K562 (cell line): ENCODE data around the gene KLHL41. TPM values are rescaled to one million over a fixed set of nuclear protein-coding genes. Genes with fewer than 3 reads are reported as not detected.

Experiments used
- ATAC-seq: fragments of 200-7000 bp; cut with Tn5 transposase; 3 replicates; pipeline ENCODE4 v1.9.1; 2020; ENCODE audit warnings: moderate library complexity
- BruUV-seq: library from RNA; stranded (reverse); fragments of 400-500 nt; replicated peaks from 2 replicates; lab custom pipeline; 2021; lab: Mats Ljungman, UMichigan
- CTCF ChIA-PET: fragments of 300-600 bp; formaldehyde crosslinking; extraction: SDS; loops from one replicate; lab custom pipeline; 2021; ENCODE audit warnings: low intra/inter-chr PET ratio; lab: Yijun Ruan, JAX
- POLR2A ChIA-PET: fragments of 300-600, 350-650 bp; sonication (Branson Sonifier 250); formaldehyde crosslinking; extraction: SDS; loops from one replicate; lab custom pipeline; 2021; ENCODE audit warnings: antibody characterized with exemption, inconsistent platforms; lab: Yijun Ruan, JAX
- DNase-seq, 4 experiments: peaks; one replicate each; pipeline versions ENCODE4 v3.0.0 to v3.0.0-alpha.2; 2011 to 2018; ENCODE audit warnings: low spot score in 3 of 4, mixed read lengths in 3 of 4; ENCODE audit errors: extremely low read depth in 1 of 4
- FAIRE-seq: peaks from 2 replicates; lab custom pipeline; 2011; peaks lifted over from hg19 to GRCh38; lab: Jason Lieb, UNC
- H2AFZ ChIP-seq: 2 replicates; pipeline ENCODE4 v1.6.0; 2011; ENCODE audit warnings: low read depth, low read length, control low read depth, inconsistent platforms
- H3K27ac ChIP-seq: fragments of 200-600 bp; 3 replicates; pipeline ENCODE4 v1.8.0; 2011; ENCODE audit warnings: low read depth, mild to moderate bottlenecking, control low read depth, inconsistent platforms, low read length, moderate library complexity, mixed read lengths; ENCODE audit errors: extremely low read depth
- H3K27me3 ChIP-seq, 2 experiments: fragments of 300-600 bp in 1 of 2; 2 replicates in 1 of 2; 3 replicates in 1 of 2; pipeline versions ENCODE4 v1.6.0 to v1.8.0; 2011; ENCODE audit warnings: inconsistent platforms in 2 of 2, low read length in 2 of 2, mild to moderate bottlenecking in 1 of 2, mixed read lengths in 1 of 2, moderate library complexity in 1 of 2; ENCODE audit not compliant: control insufficient read depth in 2 of 2, insufficient read depth in 2 of 2
- H3K36me3 ChIP-seq: fragments of 300-600 bp; 3 replicates; pipeline ENCODE4 v1.8.0; 2011; ENCODE audit warnings: mild to moderate bottlenecking, low read length, inconsistent platforms; ENCODE audit not compliant: control insufficient read depth, insufficient read depth
- H3K4me1 ChIP-seq, 2 experiments: fragments of 200-600 bp in 1 of 2; replicated peaks in 1 of 2; 2 replicates in 1 of 2; 3 replicates in 1 of 2; pipeline versions ENCODE4 v1.5.1 to v1.8.0; 2011; ENCODE audit warnings: inconsistent platforms in 2 of 2, low read length in 2 of 2, mild to moderate bottlenecking in 1 of 2, mixed read lengths in 1 of 2, moderate library complexity in 1 of 2; ENCODE audit not compliant: control insufficient read depth in 2 of 2, insufficient read depth in 2 of 2
- H3K4me2 ChIP-seq: 2 replicates; pipeline ENCODE4 v1.6.1; 2011; ENCODE audit warnings: low read length, control low read depth, inconsistent platforms, mixed read lengths; ENCODE audit not compliant: insufficient read depth
- H3K4me3 ChIP-seq: fragments of 200-600 bp; sonication (generic), shearing (Covaris generic); 2 replicates; pipeline ENCODE4 v1.5.1; 2016; ENCODE audit warnings: control low read depth, inconsistent platforms
- H3K79me2 ChIP-seq: fragments of 200-600 bp; 3 replicates; pipeline ENCODE4 v1.8.0; 2011; ENCODE audit warnings: low read length, inconsistent platforms; ENCODE audit not compliant: control insufficient read depth, insufficient read depth
- H3K9ac ChIP-seq, 2 experiments: 2 replicates each; pipeline versions ENCODE4 v1.6.0 to v1.6.1; 2011; ENCODE audit warnings: low read depth in 2 of 2, low read length in 2 of 2, control low read depth in 1 of 2, inconsistent platforms in 1 of 2, mild to moderate bottlenecking in 1 of 2, mixed read lengths in 1 of 2; ENCODE audit not compliant: insufficient read depth in 1 of 2
- H3K9me1 ChIP-seq: one replicate; pipeline ENCODE4 v1.6.0; 2011; ENCODE audit warnings: inconsistent platforms, mild to moderate bottlenecking, low read length, moderate library complexity; ENCODE audit not compliant: control insufficient read depth, insufficient read depth
- H3K9me3 ChIP-seq: replicated peaks from 2 replicates; pipeline ENCODE4 v1.5.1; 2011; ENCODE audit warnings: low read depth, low read length, inconsistent platforms; ENCODE audit not compliant: control insufficient read depth, insufficient read depth
- H4K20me1 ChIP-seq: replicated peaks from 2 replicates; pipeline ENCODE4 v1.6.1; 2011; ENCODE audit warnings: low read length, inconsistent platforms, mixed read lengths; ENCODE audit not compliant: control insufficient read depth, insufficient read depth
- ARHGAP35 ChIP-seq: fragments of 450-650 bp; IDR thresholded peaks from 2 replicates; pipeline ENCODE4 v1.6.1; 2018; ENCODE audit not compliant: partially characterized antibody
- GTF2A2 ChIP-seq: IDR thresholded peaks from 2 replicates; pipeline ENCODE4 v1.6.1; 2016; ENCODE audit warnings: mild to moderate bottlenecking, missing genetic modification characterization, missing compliant biosample characterization
- HCFC1 ChIP-seq: IDR thresholded peaks from 2 replicates; pipeline ENCODE4 v1.6.1; 2012; ENCODE audit warnings: low read depth, low read length, improper control_type of control experiment
- HDAC8 ChIP-seq: fragments of 450-650 bp; IDR thresholded peaks from 2 replicates; pipeline ENCODE4 v1.6.1; 2016; ENCODE audit warnings: mild to moderate bottlenecking, missing genetic modification characterization, moderate library complexity, missing compliant biosample characterization
- HMG20B ChIP-seq: fragments of 250-450 bp; sonication (Bioruptor Pico); IDR thresholded peaks from 2 replicates; pipeline ENCODE4 v1.5.0; 2021; ENCODE audit warnings: mild to moderate bottlenecking
- L3MBTL2 ChIP-seq: fragments of 450-650 bp; IDR thresholded peaks from 2 replicates; pipeline ENCODE4 v1.6.1; 2016; ENCODE audit warnings: mild to moderate bottlenecking, moderate library complexity
- LARP7 ChIP-seq: fragments of 450-650 bp; IDR thresholded peaks from 2 replicates; pipeline ENCODE4 v1.6.1; 2016
- SRSF9 ChIP-seq: fragments of 200-400 bp; formaldehyde crosslinking; IDR thresholded peaks from 2 replicates; pipeline ENCODE4 v1.6.1; 2017; ENCODE audit warnings: low read depth, low read length, borderline replicate concordance
- TCF3 ChIP-seq: sonication (generic); formaldehyde crosslinking; IDR thresholded peaks from 2 replicates; pipeline ENCODE4 v1.4.0; 2020; ENCODE audit warnings: mild to moderate bottlenecking, missing genetic modification reagents
- ZFP1 ChIP-seq: fragments of 450-650 bp; formaldehyde crosslinking; IDR thresholded peaks from 2 replicates; pipeline ENCODE4 v1.4.0; 2020; ENCODE audit warnings: mild to moderate bottlenecking, mixed read lengths
- ZNF3 ChIP-seq: fragments of 250-450 bp; sonication (Bioruptor Pico); IDR thresholded peaks from 2 replicates; pipeline ENCODE4 v1.5.0; 2021; ENCODE audit warnings: mild to moderate bottlenecking, moderate library complexity
- ZNF76 ChIP-seq: fragments of 250-450 bp; sonication (Bioruptor Pico); IDR thresholded peaks from 2 replicates; pipeline ENCODE4 v1.4.0; 2020; ENCODE audit warnings: mild to moderate bottlenecking, moderate library complexity, borderline replicate concordance
- ZNF77 ChIP-seq: fragments of 250-450 bp; sonication (Bioruptor Pico); IDR thresholded peaks from 2 replicates; pipeline ENCODE4 v1.5.0; 2020
- WGBS: fragments of 100-300 bp; shearing (Covaris generic); methylation state at CpG from one replicate; pipeline ENCODE4 v1.1.6; 2016; ENCODE audit warnings: low coverage, mixed read lengths; ENCODE audit not compliant: insufficient coverage; ENCODE audit errors: missing lambda C conversion rate; 5-methylcytosine and 5-hydroxymethylcytosine counted together
- in situ Hi-C: fragments of 300-500 bp; cut with MboI; formaldehyde crosslinking; loops from 4 replicates; pipeline ENCODE4 v1.15.0; 2018; ENCODE audit warnings: inconsistent platforms, mixed read lengths
- intact Hi-C: fragments of 100-400 bp; cut with micrococcal nuclease; formaldehyde crosslinking; loops from 2 replicates; pipeline ENCODE4 v1.14.2; 2022
- polyA plus RNA-seq, 8 experiments: library from polyadenylated mRNA; depleted of rRNA in 4 of 8; stranded (reverse) in 5 of 8; unstranded in 3 of 8; fragments of >200 nt; fragmentation: Nextera tagmentation in 2 of 8; fragmentation: Illumina TruSeq in 1 of 8; extraction: Ambion mirVana in 2 of 8; extraction: Trizol in 1 of 8; gene quantifications; 2 replicates each; pipeline versions ENCODE4 v1.2.1 to v1.2.3, GENCODE V29; 2011 to 2014; ENCODE audit warnings: inconsistent platforms in 1 of 8, missing spikeins in 1 of 8
- total RNA-seq, 7 experiments: library from RNA; depleted of rRNA in 6 of 7; stranded (reverse); fragments of >200 nt in 6 of 7; fragmentation: Illumina TruSeq in 2 of 7; extraction: Trizol in 2 of 7; gene quantifications; 2 replicates each; pipeline versions ENCODE4 v1.2.1 to v1.2.3, GENCODE V29; 2011 to 2021; ENCODE audit warnings: low replicate concordance in 1 of 7
- TF ChIP-seq, protein P1 (sequence below): IDR thresholded peaks from 2 replicates; pipeline ENCODE4 v1.6.1; 2012; ENCODE audit warnings: low read depth, low read length, improper control_type of control experiment, borderline replicate concordance
- TF ChIP-seq, protein P2 (sequence below): fragments of 250-450 bp; sonication (Bioruptor Pico); IDR thresholded peaks from 2 replicates; pipeline ENCODE4 v1.5.0; 2020; ENCODE audit warnings: mild to moderate bottlenecking, borderline replicate concordance

The KLHL41 gene
- total and polyA plus RNA-seq, 9 of the 15 experiments (the other 6 are each of a cell fraction or from before 2014, with no cell fraction given), result 0.05 to 1.5 (median 0.09) TPM

DNA sequence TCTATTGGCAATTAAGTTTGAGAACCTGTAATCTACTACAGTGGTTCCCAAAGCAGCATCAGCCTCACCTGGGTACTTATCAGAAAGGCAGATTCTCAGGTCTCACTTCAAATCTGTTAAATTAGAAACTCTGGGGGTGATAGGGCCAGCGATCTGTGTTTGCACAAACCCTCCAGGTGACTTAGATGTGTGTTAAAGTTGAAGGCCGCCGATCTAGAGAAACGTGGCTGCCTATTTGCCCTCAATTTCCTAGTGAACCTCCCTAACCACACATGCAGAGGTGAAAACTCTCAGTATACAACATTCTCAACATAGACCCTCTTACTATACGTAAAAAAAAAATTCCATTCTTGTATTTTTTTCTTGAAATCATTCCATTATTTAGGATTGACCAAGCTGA, 14.2 kb downstream of the KLHL41 start:
- 50% methylated on average over 5 of the region's 5 CpGs for WGBS
- TF ChIP-seq ZNF76 (no peak), ARHGAP35 (no peak), HDAC8 (tag) (no peak), GTF2A2 (tag) (no peak), LARP7 (no peak), L3MBTL2 (no peak), HCFC1 (no peak), HMG20B (no peak), ZFP1 (CRISPR knock-in tag) (no peak), TCF3 (no peak), SRSF9 (no peak), ZNF3 (CRISPR knock-in tag) (no peak), ZNF77 (CRISPR knock-in tag) (no peak)
- TF ChIP-seq, protein P1, sequence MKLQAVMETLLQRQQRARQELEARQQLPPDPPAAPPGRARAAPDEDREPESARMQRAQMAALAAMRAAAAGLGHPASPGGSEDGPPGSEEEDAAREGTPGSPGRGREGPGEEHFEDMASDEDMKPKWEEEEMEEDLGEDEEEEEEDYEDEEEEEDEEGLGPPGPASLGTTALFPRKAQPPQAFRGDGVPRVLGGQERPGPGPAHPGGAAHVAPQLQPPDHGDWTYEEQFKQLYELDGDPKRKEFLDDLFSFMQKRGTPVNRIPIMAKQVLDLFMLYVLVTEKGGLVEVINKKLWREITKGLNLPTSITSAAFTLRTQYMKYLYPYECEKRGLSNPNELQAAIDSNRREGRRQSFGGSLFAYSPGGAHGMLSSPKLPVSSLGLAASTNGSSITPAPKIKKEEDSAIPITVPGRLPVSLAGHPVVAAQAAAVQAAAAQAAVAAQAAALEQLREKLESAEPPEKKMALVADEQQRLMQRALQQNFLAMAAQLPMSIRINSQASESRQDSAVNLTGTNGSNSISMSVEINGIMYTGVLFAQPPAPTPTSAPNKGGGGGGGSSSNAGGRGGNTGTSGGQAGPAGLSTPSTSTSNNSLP, result no peak
- TF ChIP-seq, protein P2, sequence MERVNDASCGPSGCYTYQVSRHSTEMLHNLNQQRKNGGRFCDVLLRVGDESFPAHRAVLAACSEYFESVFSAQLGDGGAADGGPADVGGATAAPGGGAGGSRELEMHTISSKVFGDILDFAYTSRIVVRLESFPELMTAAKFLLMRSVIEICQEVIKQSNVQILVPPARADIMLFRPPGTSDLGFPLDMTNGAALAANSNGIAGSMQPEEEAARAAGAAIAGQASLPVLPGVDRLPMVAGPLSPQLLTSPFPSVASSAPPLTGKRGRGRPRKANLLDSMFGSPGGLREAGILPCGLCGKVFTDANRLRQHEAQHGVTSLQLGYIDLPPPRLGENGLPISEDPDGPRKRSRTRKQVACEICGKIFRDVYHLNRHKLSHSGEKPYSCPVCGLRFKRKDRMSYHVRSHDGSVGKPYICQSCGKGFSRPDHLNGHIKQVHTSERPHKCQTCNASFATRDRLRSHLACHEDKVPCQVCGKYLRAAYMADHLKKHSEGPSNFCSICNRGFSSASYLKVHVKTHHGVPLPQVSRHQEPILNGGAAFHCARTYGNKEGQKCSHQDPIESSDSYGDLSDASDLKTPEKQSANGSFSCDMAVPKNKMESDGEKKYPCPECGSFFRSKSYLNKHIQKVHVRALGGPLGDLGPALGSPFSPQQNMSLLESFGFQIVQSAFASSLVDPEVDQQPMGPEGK (CRISPR knock-in tag), result no peak
- H3K9me1 ChIP-seq, result no peaks in the 10 kb centered on the region
- peaks cover 17% of the 10 kb centered on the region for H3K36me3 ChIP-seq
- no peak overlapping the region for H2AFZ ChIP-seq
- H3K9me3 ChIP-seq, result no peaks in the 10 kb centered on the region
- no peak overlapping the region for H3K9ac ChIP-seq
- H3K4me2 ChIP-seq, result no peak overlapping the region
- H3K27ac ChIP-seq, result no peak overlapping the region
- intact Hi-C loops, result loop anchor here (10.0 kb wide), 1 partner anchor 409 kb away; no protein-coding TSS in a partner anchor
- H3K4me1 ChIP-seq, result peaks cover 0 to 4% of the 10 kb centered on the region in 2 experiments; a peak in 1 of 5 replicates
- POLR2A ChIA-PET, result no interaction called here
- H3K4me3 ChIP-seq, result no peak overlapping the region
- H3K27me3 ChIP-seq, result no peaks in the 10 kb centered on the region
- ATAC-seq (no peak), FAIRE-seq (no peak), DNase-seq (no peak)
- no peaks in the 10 kb centered on the region for H4K20me1 ChIP-seq
- CTCF ChIA-PET, result no interaction called here
- in situ Hi-C loops, result no loop called here
- no peaks in the 10 kb centered on the region for H3K79me2 ChIP-seq
- BruUV-seq, result no TSS peak
